ENCODE data around the gene DDI2. TPM values are rescaled to one million over a fixed set of nuclear protein-coding genes. Genes with fewer than 3 reads are reported as not detected.

DDI2 gene
- total RNA-seq, 3 donors from 2014 or later (not counting 1 experiment from before 2014, with no cell fraction given): 27.3 to 39.8 (median 34.0) TPM

DNA sequence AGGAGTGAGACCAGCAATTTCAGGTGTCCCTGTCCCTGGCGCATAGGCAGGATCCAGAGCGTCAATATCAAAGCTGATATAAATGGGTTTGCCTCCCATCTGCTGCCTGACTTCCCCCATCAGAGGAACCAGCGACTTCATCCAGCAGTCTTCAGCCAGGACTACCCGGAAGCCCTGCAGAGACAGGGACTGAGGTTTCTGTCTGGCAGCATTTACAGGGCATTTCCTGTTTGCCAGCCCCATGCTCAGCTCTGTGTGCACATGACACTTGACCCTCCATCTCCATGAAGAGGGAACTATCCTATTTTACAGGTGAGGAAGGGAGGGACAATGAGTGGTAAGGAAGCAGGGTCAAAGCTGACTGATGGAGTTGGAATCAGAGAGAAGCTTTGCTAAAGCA, 39.6 kb upstream of the DDI2 start:
- no peaks in the 10 kb centered on the region for H3K9me3 Mint-ChIP-seq
- no peaks in the 10 kb centered on the region for H3K27me3 Mint-ChIP-seq (ENCODE audit: low read depth in 2 of 2)
- no peaks in the 10 kb centered on the region for H3K36me3 Mint-ChIP-seq
- Histone ChIP-seq H3K4me3 (ENCODE audit: low read length) (no peak overlapping the region), H3K27ac (ENCODE audit: low read length) (no peak overlapping the region), H3K36me3 (ENCODE audit: control insufficient read depth, insufficient read depth, low read length) (no peaks in the 10 kb centered on the region), H3K4me1 (ENCODE audit: control insufficient read depth, insufficient read depth, low read length) (peaks cover 19% of the 10 kb centered on the region), H3K9me3 (ENCODE audit: control insufficient read depth, insufficient read depth, low read length) (no peaks in the 10 kb centered on the region), H3K27me3 (ENCODE audit: control insufficient read depth, insufficient read depth, low read length) (no peaks in the 10 kb centered on the region)
- peak in 1 of 2 donors; percentile 40 for DNase-seq
- H3K27ac Mint-ChIP-seq: no peak overlapping the region
- no peak overlapping the region for H3K4me3 Mint-ChIP-seq
- TF ChIP-seq, protein P1, sequence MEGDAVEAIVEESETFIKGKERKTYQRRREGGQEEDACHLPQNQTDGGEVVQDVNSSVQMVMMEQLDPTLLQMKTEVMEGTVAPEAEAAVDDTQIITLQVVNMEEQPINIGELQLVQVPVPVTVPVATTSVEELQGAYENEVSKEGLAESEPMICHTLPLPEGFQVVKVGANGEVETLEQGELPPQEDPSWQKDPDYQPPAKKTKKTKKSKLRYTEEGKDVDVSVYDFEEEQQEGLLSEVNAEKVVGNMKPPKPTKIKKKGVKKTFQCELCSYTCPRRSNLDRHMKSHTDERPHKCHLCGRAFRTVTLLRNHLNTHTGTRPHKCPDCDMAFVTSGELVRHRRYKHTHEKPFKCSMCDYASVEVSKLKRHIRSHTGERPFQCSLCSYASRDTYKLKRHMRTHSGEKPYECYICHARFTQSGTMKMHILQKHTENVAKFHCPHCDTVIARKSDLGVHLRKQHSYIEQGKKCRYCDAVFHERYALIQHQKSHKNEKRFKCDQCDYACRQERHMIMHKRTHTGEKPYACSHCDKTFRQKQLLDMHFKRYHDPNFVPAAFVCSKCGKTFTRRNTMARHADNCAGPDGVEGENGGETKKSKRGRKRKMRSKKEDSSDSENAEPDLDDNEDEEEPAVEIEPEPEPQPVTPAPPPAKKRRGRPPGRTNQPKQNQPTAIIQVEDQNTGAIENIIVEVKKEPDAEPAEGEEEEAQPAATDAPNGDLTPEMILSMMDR (IDR thresholded peaks at IDR 0.05): no peak
- no peak for ATAC-seq
- H3K4me1 Mint-ChIP-seq: peaks cover 9 to 16% of the 10 kb centered on the region in 2 donors
- intact Hi-C loops (cut with micrococcal nuclease): no loop called here
- 89% methylated on average over 4 of the region's 4 CpGs for WGBS (ENCODE audit: insufficient coverage)

DNA sequence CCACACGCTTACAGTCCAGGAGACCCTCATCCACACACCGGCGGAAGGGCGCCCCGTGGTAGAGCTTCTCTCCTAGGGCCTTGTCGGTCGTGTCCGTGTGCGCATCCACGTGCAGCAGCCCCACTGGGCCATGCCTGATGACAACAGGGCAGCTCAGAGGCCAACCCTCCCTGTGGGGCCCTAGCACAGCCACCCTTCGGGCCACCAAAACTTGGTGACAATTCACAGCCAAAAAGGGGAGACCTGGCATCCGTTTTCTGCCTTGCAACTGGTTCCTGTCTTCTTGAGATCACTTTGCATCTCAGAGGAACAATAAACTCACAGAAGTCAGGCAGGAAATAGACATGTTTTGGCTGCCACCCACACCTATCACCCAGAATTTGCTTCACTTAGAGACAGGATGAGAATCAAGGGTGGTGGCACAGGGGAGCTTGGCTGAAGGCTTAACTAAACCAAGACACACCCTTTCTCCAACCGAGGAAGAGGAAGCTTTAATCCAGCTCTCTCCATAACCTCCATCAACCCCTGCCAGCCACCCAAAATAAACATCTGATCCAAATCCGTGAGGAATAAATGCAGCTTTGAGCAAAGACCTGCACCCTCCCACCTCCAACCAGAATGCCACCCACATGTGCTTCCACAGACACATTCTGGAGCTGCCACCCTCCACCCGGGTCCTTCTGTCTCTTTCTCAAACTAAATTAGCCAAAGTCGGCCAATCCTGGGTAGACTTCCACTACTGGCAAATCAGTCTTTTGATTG, 38.2 kb upstream of the DDI2 start:
- H3K9me3 ChIP-seq (ENCODE audit: control insufficient read depth, insufficient read depth, low read length): no peaks in the 10 kb centered on the region
- H3K27ac Mint-ChIP-seq: peak overlapping the region; percentile 63 to 76
- H3K4me1 ChIP-seq (ENCODE audit: control insufficient read depth, insufficient read depth, low read length): peaks cover 22% of the 10 kb centered on the region
- no peaks in the 10 kb centered on the region for H3K27me3 ChIP-seq (ENCODE audit: control insufficient read depth, insufficient read depth, low read length)
- TF ChIP-seq, protein P1 (IDR thresholded peaks at IDR 0.05): no peak
- intact Hi-C loops (cut with micrococcal nuclease): no loop called here
- peaks cover 9 to 16% of the 10 kb centered on the region in 2 donors for H3K4me1 Mint-ChIP-seq
- H3K9me3 Mint-ChIP-seq: no peaks in the 10 kb centered on the region
- ATAC-seq (peak in 2 of 3 donors; percentile 37 to 55), DNase-seq (peak in 1 of 2 donors; percentile 72)
- no peaks in the 10 kb centered on the region for H3K36me3 Mint-ChIP-seq
- 78% methylated on average over 16 of the region's 16 CpGs for WGBS (ENCODE audit: insufficient coverage)
- peak overlapping the region; percentile 42 for H3K27ac ChIP-seq (ENCODE audit: low read length)
- H3K4me3 Mint-ChIP-seq: peak overlapping the region; percentile 21
- H3K36me3 ChIP-seq (ENCODE audit: control insufficient read depth, insufficient read depth, low read length): no peaks in the 10 kb centered on the region
- no peaks in the 10 kb centered on the region for H3K27me3 Mint-ChIP-seq (ENCODE audit: low read depth in 2 of 2)
- H3K4me3 ChIP-seq (ENCODE audit: low read length): no peak overlapping the region

GRCh38 chr1:15579683-15580047, 37.6 kb upstream of the DDI2 start:
- TF ChIP-seq, protein P1 (IDR thresholded peaks at IDR 0.05): no peak
- H3K27ac Mint-ChIP-seq: peak overlapping the region; percentile 63 to 76
- no peak overlapping the region for H3K4me3 Mint-ChIP-seq
- intact Hi-C loops (cut with micrococcal nuclease): no loop called here
- Histone ChIP-seq H3K4me3 (ENCODE audit: low read length) (no peak overlapping the region), H3K27ac (ENCODE audit: low read length) (peak overlapping the region; percentile 42), H3K4me1 (ENCODE audit: control insufficient read depth, insufficient read depth, low read length) (peaks cover 28% of the 10 kb centered on the region), H3K27me3 (ENCODE audit: control insufficient read depth, insufficient read depth, low read length) (no peaks in the 10 kb centered on the region), H3K36me3 (ENCODE audit: control insufficient read depth, insufficient read depth, low read length) (no peaks in the 10 kb centered on the region), H3K9me3 (ENCODE audit: control insufficient read depth, insufficient read depth, low read length) (no peaks in the 10 kb centered on the region)
- no peaks in the 10 kb centered on the region for H3K36me3 Mint-ChIP-seq
- no peaks in the 10 kb centered on the region for H3K27me3 Mint-ChIP-seq (ENCODE audit: low read depth in 2 of 2)
- ATAC-seq (no peak), DNase-seq (peak in 1 of 2 donors; percentile 32)
- H3K9me3 Mint-ChIP-seq: no peaks in the 10 kb centered on the region
- peaks cover 9 to 21% of the 10 kb centered on the region in 2 donors for H3K4me1 Mint-ChIP-seq
